Measurements from ENCODE around the gene IL4R.
"Not testable (repeated sequence)": the region's sequence is repeated elsewhere in the genome, so short reads cannot be mapped to it uniquely, and the experiment has no call there.

IL4R gene

DNA sequence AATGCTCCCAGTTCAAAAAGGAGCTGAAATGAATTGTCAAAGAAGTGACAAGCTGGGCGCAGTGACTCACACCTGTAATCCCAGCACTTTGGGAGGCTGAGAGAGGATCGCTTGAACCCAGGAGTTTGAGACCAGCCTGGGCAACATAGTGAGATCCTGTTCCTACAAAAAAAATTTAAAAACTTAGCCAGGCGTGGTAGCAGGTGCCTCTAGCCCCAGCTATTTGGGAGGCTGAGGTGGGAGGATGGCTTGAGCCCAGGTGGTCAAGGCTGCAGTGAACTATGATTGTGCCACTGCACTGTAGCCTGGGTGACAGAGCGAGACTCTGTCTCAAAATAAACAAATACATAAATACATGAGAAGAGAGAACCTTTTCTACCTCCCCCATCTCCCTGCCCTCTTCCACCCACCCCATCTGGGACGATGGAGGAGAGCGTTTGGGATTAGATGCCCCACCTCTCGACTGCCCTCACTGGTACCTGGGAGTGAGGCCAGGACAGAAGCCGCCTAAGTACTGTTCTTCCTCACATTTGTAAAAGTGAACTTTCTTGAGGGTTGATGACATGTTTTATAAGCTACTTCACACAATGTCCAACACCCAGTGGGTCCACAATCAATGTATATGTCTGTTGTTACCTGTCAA, 2.4 kb downstream of the IL4R start:
- DNase-seq = no peak

DNA sequence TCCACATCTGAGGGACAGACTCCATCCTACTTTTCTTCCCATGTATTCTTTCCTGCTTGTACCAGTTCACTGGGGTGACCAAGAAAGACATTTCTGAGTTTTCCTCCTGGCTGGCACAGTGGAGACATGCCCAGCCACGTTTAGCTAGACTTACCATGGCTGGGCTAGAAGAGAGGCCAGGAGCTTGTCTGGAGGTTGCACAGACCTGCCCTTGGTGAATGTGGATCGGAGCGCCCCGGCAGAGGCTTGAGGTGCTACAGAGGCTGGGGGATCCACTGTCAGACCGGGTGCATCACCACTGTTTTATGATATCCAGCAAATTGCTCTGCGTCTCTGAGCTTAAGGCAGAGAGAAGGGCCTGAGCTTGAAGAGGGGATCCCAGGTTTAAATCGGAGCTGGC, 3.5 kb downstream of the IL4R start:
- no peak for DNase-seq

DNA sequence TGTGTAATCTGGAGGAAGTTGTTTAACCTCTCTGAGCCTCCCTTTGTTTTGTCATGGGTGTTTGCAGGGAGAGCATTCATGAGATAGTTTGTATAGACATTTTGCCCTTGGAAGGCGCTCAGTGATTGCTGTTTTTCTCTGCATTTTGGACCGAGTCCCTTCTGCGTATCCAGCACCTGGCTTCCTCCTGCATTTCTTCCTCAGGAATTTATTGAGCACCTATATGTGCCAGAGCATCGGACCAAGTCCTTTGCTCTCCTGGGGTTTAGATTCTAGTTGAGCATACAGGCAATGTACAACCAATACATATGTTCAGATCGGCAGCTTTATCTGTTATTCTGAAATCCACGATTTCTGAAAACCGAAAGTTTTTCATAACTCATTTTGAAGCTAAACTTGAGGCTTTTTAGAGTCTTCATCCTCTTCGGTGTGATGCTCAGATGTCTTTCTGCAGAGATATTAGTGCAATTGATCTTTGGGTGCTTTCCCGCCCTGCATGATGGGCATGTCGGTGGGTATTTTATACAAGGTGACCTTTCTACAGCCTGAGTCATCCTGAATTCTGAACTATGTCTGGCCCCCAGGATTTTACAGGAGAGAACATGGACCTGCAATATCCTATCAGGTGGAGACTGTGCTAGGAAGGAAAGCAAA, 4.1 kb downstream of the IL4R start:
- DNase-seq = no peak

DNA sequence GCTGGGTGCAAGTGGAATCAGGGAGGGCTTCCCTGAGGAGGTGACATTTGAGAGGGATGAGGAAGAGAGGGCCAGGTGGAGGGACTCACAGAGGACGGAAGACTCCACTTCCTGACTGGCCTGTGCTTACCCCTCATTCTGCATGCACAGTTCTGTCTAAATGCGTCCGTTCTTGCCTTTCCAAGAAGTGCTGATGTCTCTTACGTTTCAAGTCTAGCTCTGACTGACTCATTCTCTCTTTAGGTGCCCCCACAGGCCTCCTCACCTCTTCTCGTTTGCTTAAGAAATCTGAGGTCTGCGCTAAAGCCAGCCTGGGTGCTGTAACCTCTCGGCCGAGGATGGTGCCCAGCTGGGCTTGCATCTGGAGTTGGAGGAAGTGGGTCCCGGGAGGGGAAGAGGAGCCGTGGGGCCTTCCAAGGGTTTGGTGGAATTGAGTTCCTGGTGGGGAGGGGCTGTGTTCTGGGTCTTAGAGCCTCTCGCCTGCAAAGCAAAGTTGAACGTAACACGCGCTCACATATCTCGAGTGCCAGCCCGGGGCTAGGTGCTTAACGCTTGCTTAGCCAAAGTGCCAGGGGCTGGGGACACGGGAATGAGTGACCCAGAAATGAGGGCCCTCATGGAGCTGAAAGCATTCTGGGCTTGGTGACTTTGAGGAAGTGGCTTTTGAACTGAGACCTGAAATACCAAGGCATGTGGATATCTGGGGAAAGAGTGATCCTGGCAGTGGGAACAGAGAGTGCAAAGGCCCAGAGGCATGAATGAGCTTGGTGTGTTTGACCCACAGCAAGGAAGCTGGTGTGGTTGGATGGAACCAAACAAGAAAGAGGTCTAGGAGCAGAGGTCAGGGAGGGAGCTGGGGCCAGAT, 4.8 kb downstream of the IL4R start:
- no peak for DNase-seq

DNA sequence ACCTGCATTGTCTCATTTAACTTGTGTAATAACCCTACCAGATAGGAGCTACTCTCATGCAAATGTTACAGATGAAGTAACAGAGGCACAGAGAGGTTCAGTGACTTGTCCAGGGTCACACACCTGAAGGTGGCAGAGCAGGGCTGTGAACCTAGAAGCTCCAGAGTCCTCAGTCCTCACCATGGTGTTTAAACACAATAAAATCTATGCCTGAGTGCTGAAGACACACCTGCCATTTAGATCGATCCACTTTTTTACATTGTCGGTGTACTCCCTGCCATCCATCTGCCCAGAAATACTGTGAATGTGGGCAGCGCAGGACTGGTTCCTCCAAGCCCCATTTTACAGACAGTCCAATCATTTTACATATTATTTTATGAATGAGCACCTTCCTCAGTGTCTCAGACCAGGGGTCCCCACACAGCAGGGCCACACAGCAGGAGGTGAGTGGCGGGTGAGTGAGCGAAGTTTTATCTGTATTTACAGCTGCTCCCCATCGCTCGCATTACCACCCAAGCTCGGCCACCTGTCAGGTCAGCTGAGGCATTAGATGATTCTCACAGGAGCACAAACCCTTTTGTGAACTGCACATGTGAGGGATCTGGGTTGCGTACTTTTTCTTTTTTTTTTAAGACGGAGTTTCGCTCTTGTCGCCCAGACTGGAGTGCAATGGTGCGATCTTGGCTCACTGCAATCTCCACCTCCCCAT, 5.6 kb downstream of the IL4R start:
- DNase-seq = no peak

DNA sequence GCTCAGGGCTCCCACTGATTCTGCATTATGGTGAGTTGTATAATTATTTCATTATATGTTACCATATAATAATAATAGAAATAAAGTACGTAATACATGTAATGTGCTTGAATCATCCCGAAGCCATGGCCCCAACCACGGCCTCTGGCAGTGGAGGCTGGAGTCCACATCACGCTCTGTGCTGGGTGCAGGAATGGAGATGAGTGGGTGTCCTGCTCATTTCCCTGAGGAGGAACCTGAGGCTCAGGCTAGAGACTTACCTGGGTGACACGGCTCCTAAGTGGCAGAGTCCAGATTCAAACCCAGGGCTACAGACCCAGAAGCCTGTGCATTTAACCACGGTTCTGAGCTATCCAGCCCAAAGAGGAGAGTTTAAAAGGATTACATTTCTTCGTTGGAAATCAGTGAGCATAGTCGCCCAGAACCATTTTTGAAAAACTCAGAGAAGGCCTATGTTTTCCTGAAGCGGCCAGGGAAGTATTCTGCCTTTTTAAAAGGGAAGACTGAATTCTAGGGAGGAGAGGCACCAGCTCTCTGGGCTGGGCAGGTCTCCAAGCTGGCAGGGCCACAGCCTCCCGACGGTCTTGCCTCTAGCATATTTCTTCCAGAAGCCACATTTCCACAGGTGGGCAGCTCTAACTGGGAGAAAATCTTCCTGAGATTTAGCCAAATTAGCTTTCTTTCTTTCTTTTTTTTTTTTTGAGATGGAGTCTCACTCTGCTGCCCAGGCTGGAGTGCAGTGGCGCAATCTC, 6.7 kb downstream of the IL4R start:
- DNase-seq = no peak

DNA sequence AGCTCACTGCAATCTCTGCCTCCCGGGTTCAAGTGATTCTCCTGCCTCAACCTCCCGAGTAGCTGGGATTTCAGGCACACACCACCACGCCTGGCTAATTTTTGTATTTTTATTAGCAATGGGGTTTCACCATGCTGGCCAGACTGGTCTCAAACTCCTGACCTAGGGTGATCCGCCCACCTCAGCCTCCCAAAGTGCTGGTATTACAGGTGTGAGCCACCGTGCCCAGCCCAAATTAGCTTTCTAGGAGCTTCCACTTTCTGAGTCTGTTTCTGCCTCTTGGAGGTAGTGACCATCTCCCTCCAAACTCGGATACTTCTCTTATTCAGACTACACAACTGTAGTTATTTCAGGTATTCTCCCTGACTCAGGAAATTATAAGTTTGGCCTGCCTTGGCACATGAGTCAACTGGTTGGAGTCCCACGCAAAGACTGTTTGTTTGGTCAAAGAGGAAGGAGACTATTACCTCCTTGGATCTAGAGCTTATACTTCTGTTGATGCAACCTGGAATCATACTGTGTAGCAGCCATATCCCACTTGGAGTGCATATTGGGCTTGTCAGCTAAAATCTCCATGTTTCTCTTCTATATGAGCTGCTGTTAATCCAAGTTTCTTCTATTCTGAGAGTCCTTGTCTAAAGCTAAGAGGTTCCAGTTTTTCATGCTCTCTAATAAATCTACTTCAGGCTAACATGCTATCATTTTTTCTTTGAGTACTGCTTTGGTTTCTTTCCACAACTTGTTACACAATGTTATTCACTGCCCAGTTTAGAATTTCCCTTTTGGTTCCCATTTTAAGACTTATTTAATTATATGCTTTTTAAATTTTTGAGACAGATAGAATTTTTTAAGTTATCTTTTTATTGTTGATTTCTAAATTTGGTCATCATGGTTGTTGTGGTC, 7.5 kb downstream of the IL4R start:
- DNase-seq = no peak

DNA sequence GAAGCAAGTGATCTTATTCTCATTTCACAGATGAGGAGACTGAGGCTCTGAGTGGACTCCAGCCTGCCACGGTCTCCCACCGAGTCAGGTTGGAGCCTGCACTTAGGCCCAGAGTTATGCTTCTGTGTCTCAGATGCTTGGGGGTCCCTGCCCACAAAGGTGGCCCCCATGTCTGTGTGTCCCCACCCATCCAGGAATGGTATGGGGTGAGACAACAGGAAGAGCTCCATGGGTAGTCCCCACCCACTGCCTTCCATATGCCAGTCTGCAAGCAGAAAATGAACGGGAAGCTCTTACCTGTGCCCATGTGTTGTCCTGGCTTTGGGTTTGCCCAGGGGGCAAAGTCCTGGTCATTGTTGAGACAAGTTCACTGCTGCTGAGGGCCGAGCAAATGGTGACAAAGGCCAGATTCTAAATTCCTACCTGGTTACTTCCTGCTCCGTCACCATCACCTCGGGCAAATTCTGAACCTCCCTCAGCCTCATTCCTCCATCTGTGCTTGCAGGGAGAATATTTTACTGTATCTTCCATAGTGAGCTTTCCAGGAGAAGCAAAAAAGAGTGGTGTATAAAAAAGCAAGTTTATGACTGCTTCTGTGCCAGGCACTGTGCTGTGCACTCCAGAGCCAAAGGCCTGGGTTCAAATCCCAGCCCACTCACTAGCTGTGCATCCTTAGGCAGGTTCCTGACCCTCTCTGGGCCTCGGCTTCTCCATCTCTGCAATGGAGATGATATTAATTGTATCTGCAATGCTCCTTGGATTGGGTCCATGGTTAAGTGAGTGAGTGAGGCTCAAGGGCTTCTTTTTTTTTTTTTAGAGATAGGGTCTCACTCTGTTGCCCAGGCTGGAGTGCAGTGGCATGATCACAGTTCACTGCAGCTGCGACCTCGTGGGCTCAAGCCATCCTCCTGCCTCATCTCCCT, 9.3 kb downstream of the IL4R start:
- no peak for DNase-seq

DNA sequence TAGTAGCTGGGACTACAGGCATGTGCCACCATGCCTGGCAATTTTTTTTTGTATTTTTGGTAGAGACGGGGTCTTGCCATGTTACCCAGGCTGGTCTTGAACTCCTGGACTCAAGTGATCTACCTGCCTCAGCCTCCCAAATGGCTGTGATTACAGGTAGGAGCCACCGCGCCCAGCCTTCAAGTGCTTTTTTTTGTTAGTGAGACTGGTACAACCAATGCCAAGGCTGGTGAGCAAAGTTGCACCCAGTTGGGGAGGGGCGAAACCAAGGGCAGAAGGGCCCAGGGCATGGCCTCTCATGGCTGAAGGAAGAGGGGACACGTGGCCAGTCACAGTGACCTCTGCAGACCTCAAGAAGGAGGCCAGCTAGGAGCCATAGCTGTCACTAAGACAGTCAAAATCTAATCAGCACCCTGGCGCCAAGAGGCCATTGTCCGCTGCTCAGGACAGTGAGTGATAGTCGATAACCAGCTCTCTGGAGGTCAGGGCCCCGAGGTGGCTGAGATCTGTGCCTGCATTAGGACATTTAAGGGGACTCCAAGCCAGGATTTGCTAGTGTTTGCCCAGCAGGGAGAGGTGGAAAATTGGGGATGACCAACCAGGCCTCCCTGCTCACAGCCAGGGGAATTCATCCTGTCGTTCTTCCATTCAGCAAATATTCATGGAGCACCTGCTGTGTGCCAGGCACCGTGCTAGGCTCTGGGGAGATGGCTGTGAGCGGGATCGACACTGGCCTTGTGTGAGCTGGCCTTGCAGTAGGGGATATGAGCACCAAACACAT, 10.2 kb downstream of the IL4R start:
- DNase-seq = no peak

DNA sequence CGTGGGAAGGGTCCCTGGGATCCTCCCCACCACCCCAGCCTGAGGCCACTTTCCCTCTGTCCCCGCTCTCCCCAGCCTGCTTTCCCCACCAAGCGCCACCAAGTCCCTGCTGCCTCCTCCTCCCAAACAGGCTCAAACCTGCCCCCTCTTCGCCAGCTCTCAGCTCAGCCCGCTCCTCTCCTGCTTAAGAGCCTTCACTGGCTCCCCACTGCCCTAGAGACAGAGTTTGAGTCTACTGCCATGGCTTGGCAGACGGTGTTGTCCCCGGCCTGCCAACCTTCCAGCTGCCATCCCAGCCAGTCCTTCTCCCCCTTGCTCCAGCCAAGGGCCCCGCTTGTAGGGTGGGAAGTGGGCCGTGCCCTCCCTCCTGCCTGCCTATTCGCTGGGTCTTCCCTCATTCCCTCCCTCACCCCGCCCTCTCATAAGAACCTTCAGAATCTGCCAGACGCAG, 11.1 kb downstream of the IL4R start:
- no peak for DNase-seq

DNA sequence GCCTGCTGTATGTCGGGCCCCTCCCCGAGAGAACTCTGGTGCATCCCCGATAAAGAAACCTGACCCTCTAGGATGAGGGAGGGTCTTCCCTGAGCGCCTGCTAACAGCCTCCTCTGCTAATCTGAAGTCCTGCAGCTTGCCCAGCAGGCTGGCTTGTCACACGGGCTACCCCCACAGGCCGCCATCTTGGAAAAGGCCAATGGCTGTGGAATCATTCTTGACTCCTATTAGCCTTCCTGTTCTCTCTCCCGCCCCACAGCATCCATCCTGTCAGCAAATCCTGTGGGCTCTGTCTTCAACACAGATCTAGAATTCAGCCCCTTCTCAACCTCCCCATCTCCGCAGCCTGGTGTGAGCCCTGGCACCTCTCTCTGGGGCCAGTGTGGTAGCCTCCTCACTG, 12.0 kb downstream of the IL4R start:
- DNase-seq = no peak

DNA sequence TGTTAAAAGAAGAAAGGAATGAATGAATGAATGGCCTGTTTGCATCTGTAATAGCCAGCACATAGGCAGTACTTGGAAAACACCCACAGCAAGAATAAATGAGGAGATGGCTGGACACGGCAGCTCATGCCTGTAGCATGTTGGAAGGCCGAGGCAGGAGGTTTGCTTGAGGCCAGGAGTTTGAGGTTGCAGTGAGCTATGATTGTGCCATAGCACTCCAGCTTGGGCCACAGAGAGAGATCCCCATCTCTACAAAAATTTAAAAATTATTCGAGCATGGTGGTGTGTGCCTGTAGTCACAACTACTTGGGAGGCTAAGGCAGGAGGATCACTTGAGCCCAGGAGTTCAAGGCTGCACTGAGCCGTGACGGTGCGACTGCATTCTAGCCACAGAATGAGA, 12.5 kb downstream of the IL4R start:
- DNase-seq = no peak

DNA sequence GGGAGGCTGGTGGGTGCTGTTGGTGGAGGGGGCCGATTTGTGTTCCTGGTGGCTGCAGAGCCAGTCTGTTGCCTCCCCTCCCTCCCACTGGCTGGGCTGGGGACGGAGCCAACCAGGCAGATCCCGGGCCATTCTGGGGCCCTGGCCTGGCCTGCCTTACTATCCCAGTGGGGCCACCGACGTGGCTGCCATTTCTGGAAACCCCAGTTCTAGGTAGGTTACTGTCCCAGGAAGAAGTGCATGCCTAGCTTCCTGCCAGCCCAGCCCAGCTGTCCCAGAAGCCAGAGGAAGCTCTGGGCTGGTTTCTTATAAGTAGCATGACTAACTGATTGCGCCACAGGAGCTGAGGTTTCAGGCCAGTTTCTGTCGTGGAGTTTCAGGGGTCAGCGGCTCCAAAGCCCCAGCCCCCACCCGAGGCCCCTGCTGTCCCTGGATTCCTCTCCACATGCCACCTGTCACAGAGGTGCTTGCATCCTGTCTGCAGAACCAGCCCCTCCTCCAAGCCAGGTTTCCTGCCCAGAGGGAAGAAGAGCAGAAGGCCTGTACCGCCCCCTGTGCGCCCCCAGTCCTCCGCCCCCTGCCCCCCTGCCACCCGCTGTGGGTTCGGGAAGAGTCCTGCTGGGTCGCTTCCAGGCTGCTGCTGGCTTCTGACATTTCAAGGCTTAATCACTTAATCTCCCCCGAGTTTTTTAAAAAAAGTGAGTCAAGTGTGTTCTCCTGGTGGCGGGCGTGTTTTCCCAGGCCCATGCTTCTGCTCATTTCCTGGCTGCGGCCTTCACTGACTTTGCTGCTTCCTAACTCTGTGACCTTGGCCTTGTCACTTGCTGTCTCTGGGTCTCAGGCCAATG, 13.2 kb downstream of the IL4R start:
- DNase-seq = no peak

DNA sequence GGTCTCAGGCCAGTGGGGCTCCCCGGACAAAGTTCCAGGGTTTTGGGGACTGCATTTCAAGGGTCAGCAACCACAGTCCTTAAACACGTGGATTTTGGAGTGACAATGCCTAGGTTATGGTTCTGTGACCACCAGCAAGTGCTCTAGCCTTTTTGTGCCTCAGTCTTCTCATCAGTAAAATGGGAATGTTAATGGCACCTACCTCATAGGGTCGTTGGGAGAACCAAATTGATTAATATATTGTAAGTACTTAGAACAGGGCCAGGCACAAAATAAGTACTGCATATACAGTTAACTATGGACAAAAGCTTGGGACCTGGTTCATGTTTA, 13.8 kb downstream of the IL4R start:
- no peak for DNase-seq

DNA sequence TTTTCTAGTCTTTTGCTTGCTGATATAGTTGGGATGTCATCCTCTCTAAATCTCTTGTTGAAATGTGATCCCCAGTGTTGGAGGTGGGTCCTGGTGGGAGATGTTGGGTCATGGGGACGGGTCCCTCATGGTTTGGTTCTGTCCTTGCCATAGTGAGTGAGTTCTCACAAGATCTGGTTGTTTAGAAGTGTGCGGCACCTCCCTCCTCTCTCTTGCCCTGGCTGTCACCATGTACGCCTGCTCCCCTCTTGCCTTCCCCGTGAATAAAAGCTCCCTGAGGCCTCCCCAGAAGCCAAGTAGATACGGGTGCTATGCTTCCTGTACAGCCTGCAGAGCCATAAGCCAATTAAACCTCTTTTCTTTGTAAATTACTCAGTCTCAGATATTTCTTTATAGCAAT, 15.2 kb downstream of the IL4R start:
- DNase-seq = no peak

DNA sequence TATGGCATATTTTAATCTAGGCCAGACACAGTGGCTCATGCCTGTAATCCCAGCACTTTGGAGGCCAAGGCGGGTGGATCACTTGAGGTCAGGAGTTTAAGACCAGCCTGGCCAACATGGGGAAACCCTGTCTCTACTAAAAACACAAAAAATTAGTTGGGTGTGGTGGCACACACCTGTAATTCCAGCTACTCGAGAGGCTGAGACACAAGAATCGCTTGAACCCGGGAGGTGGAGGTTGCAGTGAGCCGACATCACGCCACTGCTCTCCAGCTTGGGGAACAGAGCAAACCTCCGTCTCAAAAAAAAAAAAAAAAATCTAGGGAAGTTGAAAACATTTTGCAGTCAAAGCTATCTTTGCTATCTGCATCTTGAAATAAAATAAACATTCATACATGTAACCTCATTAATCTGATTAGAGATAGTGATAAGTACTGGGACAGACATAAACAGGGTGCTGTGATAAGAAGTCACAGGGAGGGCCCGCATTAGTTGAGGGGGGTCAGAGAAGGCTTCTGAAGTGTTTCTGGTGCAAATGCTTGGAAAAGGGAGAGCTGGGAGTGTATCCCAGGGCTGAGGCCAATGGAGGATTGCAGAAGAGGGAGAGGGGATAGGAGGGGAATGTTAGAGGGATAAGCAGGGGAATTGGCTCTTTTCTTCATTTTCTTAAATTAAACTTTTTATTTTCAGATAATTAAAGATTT, 15.8 kb downstream of the IL4R start:
- DNase-seq = not testable (repeated sequence)

DNA sequence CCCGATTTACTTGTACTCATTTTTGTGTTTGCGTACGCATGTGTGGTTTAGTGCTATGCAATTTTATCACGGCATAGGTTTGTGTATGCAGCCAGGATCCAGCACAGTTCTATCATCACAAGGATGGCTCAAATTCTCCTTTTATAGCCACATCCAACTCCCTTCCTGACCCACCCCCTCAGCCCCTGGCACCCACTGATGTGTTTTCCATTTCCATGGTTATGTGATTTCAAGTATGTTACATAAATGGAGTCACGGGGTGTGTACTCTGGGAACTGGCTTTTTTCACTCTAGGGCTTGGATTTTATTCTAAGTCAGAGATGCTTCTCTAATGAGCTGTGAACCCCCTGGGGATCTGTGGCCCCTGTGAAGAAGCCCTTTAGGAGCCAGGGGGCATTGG, 16.8 kb downstream of the IL4R start:
- DNase-seq = no peak

DNA sequence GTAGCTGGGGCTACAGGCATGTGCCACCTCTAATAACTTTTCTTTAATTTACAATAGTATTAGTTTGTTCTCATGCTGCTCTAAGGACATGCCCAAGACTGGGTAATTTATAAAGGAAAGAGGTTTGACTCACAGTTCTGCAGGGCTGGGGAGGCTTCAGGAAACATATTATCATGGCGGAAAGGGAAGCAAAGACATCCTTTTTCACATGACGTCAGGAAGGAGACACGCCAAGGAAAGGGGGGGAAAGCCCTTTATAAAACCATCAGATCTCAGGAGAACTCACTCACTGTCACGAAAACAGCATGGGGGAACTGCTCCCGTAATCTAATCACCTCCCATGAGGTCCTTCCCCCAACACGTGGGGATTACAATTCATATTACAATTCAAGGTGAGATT, 18.3 kb downstream of the IL4R start:
- DNase-seq = no peak
